ENCODE data around the gene ENTR1. TPM values are rescaled to one million over a fixed set of nuclear protein-coding genes. Genes with fewer than 3 reads are reported as not detected.

Gene ENTR1
- total and polyA plus RNA-seq, 10 of the 15 experiments (the other 5 are each of a cell fraction or from before 2014, with no cell fraction given) = 8.2 to 96.4 (median 41.1) TPM

GRCh38 chr9:136386018-136386417 lies 24.4 kb downstream of the ENTR1 start:
- in situ Hi-C loops (cut with MboI) (no loop called here), intact Hi-C loops (cut with micrococcal nuclease; ENCODE audit: unreplicated experiment) (no loop called here)
- H3K4me1 ChIP-seq (ENCODE audit: control insufficient read depth, insufficient read depth, low read length) = no peaks in the 10 kb centered on the region
- peaks cover 14 to 31% of the 10 kb centered on the region in 2 experiments; a peak in 3 of 4 replicates for H3K36me3 ChIP-seq (ENCODE audit: control insufficient read depth in 2 of 2, insufficient read depth in 2 of 2, low read length in 1 of 2)
- H3K27me3 ChIP-seq (replicated peaks in 1 of 2; ENCODE audit: control insufficient read depth in 2 of 2, insufficient read depth in 2 of 2, low read length in 1 of 2) = no peaks in the 10 kb centered on the region
- peak; percentile 55 for TF ChIP-seq RUNX3 (IDR thresholded peaks at IDR 0.05; ENCODE audit: low read length)
- TF ChIP-seq, protein P1, sequence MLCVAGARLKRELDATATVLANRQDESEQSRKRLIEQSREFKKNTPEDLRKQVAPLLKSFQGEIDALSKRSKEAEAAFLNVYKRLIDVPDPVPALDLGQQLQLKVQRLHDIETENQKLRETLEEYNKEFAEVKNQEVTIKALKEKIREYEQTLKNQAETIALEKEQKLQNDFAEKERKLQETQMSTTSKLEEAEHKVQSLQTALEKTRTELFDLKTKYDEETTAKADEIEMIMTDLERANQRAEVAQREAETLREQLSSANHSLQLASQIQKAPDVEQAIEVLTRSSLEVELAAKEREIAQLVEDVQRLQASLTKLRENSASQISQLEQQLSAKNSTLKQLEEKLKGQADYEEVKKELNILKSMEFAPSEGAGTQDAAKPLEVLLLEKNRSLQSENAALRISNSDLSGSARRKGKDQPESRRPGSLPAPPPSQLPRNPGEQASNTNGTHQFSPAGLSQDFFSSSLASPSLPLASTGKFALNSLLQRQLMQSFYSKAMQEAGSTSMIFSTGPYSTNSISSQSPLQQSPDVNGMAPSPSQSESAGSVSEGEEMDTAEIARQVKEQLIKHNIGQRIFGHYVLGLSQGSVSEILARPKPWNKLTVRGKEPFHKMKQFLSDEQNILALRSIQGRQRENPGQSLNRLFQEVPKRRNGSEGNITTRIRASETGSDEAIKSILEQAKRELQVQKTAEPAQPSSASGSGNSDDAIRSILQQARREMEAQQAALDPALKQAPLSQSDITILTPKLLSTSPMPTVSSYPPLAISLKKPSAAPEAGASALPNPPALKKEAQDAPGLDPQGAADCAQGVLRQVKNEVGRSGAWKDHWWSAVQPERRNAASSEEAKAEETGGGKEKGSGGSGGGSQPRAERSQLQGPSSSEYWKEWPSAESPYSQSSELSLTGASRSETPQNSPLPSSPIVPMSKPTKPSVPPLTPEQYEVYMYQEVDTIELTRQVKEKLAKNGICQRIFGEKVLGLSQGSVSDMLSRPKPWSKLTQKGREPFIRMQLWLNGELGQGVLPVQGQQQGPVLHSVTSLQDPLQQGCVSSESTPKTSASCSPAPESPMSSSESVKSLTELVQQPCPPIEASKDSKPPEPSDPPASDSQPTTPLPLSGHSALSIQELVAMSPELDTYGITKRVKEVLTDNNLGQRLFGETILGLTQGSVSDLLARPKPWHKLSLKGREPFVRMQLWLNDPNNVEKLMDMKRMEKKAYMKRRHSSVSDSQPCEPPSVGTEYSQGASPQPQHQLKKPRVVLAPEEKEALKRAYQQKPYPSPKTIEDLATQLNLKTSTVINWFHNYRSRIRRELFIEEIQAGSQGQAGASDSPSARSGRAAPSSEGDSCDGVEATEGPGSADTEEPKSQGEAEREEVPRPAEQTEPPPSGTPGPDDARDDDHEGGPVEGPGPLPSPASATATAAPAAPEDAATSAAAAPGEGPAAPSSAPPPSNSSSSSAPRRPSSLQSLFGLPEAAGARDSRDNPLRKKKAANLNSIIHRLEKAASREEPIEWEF (IDR thresholded peaks at IDR 0.05; ENCODE audit: insufficient replicate concordance, low read depth, low read length) = no peak
- DNase-seq (ENCODE audit: low read depth, low spot score) = no peak
- H3K4me2 ChIP-seq (ENCODE audit: control insufficient read depth, insufficient read depth) = no peak overlapping the region
- no peaks in the 10 kb centered on the region for H3K79me2 ChIP-seq (ENCODE audit: control insufficient read depth, insufficient read depth, low read length)
- H2AFZ ChIP-seq (ENCODE audit: control insufficient read depth, low read depth, low read length) = no peak overlapping the region
- no peak overlapping the region for H3K27ac ChIP-seq (ENCODE audit: control insufficient read depth, insufficient read depth)
- FAIRE-seq = no peak
- ATAC-seq = no peak
- TSS peak; percentile 60 for BruUV-seq (replicated peaks)
- CTCF ChIA-PET = no interaction called here
- RAD21 ChIA-PET (ENCODE audit: unreplicated experiment) = no interaction called here
- H3K4me3 ChIP-seq = no peak overlapping the region
- H3K9me3 ChIP-seq (replicated peaks; ENCODE audit: control insufficient read depth, insufficient read depth, low read length) = no peaks in the 10 kb centered on the region
- WGBS (ENCODE audit: insufficient coverage, insufficient replicate concordance, low lambda C conversion rate, missing lambda C conversion rate) = 92% methylated on average over 13 of the region's 13 CpGs
- SMC1A ChIA-PET (ENCODE audit: uncharacterized antibody, unreplicated experiment) = interaction anchor here (1.3 kb wide), 1 partner anchor 8 kb away, joined by 3 read pairs; no protein-coding TSS in a partner anchor
- no peak overlapping the region for H3K9ac ChIP-seq (ENCODE audit: control insufficient read depth, insufficient read depth, low read length)
- POLR2A ChIA-PET = no interaction called here
- no peaks in the 10 kb centered on the region for H4K20me1 ChIP-seq (ENCODE audit: control insufficient read depth, insufficient read depth)

Measured in GM12878 (cell line).